ENCODE measurements around the gene MARS1. TPM values are rescaled to one million over a fixed set of nuclear protein-coding genes. Genes with fewer than 3 reads are reported as not detected.

The MARS1 gene
- total RNA-seq, 1 donor from 2014 or later, result 283 TPM

- H3K27ac Mint-ChIP-seq, result no peak overlapping the region
- H3K36me3 Mint-ChIP-seq (ENCODE audit: low read depth), result peaks cover 44% of the 10 kb centered on the region
- peaks cover 17% of the 10 kb centered on the region for H3K4me1 Mint-ChIP-seq (ENCODE audit: low read depth)
- DNase-seq (ENCODE audit: low spot score), result no peak
- intact Hi-C loops (cut with micrococcal nuclease), result no loop called here
- no peak overlapping the region for H3K4me3 Mint-ChIP-seq
- H3K27me3 Mint-ChIP-seq (ENCODE audit: insufficient read depth), result no peaks in the 10 kb centered on the region
- no peaks in the 10 kb centered on the region for H3K9me3 Mint-ChIP-seq
Measured at GRCh38 chr12:57470286-57470969, 17.4 kb upstream of the MARS1 start.

- Mint-ChIP-seq H3K27ac (no peak overlapping the region), H3K4me1 (ENCODE audit: low read depth) (peaks cover 17% of the 10 kb centered on the region), H3K4me3 (no peak overlapping the region), H3K36me3 (ENCODE audit: low read depth) (peaks cover 45% of the 10 kb centered on the region), H3K9me3 (no peaks in the 10 kb centered on the region), H3K27me3 (ENCODE audit: insufficient read depth) (no peaks in the 10 kb centered on the region)
- DNase-seq (ENCODE audit: low spot score), result no peak
- intact Hi-C loops (cut with micrococcal nuclease), result no loop called here
Measured at GRCh38 chr12:57470970-57471656, 16.8 kb upstream of the MARS1 start.

GRCh38 chr12:57471661-57472060 lies 16.2 kb upstream of the MARS1 start:
- H3K9me3 Mint-ChIP-seq, result no peaks in the 10 kb centered on the region
- no peak overlapping the region for H3K27ac Mint-ChIP-seq
- H3K36me3 Mint-ChIP-seq (ENCODE audit: low read depth), result peaks cover 50% of the 10 kb centered on the region
- peaks cover 17% of the 10 kb centered on the region for H3K4me1 Mint-ChIP-seq (ENCODE audit: low read depth)
- H3K4me3 Mint-ChIP-seq, result no peak overlapping the region
- H3K27me3 Mint-ChIP-seq (ENCODE audit: insufficient read depth), result no peaks in the 10 kb centered on the region
- no peak for DNase-seq (ENCODE audit: low spot score)
- intact Hi-C loops (cut with micrococcal nuclease), result no loop called here

GRCh38 chr12:57472391-57472790 lies 15.5 kb upstream of the MARS1 start:
- no peak for DNase-seq (ENCODE audit: low spot score)
- Mint-ChIP-seq H3K36me3 (ENCODE audit: low read depth) (peaks cover 48% of the 10 kb centered on the region), H3K9me3 (no peaks in the 10 kb centered on the region), H3K27ac (no peak overlapping the region), H3K27me3 (ENCODE audit: insufficient read depth) (no peaks in the 10 kb centered on the region), H3K4me3 (peak overlapping the region; percentile 39), H3K4me1 (ENCODE audit: low read depth) (peaks cover 17% of the 10 kb centered on the region)
- intact Hi-C loops (cut with micrococcal nuclease), result no loop called here

GRCh38 chr12:57473392-57473791 lies 14.5 kb upstream of the MARS1 start:
- Mint-ChIP-seq H3K9me3 (no peaks in the 10 kb centered on the region), H3K4me3 (no peak overlapping the region), H3K27me3 (ENCODE audit: insufficient read depth) (no peaks in the 10 kb centered on the region), H3K27ac (no peak overlapping the region), H3K36me3 (ENCODE audit: low read depth) (peaks cover 48% of the 10 kb centered on the region), H3K4me1 (ENCODE audit: low read depth) (peaks cover 25% of the 10 kb centered on the region)
- intact Hi-C loops (cut with micrococcal nuclease), result no loop called here
- no peak for DNase-seq (ENCODE audit: low spot score)

GRCh38 chr12:57473886-57474285 lies 14.0 kb upstream of the MARS1 start:
- peaks cover 30% of the 10 kb centered on the region for H3K4me1 Mint-ChIP-seq (ENCODE audit: low read depth)
- no peaks in the 10 kb centered on the region for H3K27me3 Mint-ChIP-seq (ENCODE audit: insufficient read depth)
- H3K27ac Mint-ChIP-seq, result peak overlapping the region; percentile 59
- intact Hi-C loops (cut with micrococcal nuclease), result no loop called here
- no peaks in the 10 kb centered on the region for H3K9me3 Mint-ChIP-seq
- H3K4me3 Mint-ChIP-seq, result peak overlapping the region; percentile 82
- H3K36me3 Mint-ChIP-seq (ENCODE audit: low read depth), result peaks cover 50% of the 10 kb centered on the region
- DNase-seq (ENCODE audit: low spot score), result no peak

- no peaks in the 10 kb centered on the region for H3K9me3 Mint-ChIP-seq
- H3K4me1 Mint-ChIP-seq (ENCODE audit: low read depth), result peaks cover 36% of the 10 kb centered on the region
- intact Hi-C loops (cut with micrococcal nuclease), result no loop called here
- peaks cover 48% of the 10 kb centered on the region for H3K36me3 Mint-ChIP-seq (ENCODE audit: low read depth)
- H3K27ac Mint-ChIP-seq, result peak overlapping the region; percentile 59
- no peak for DNase-seq (ENCODE audit: low spot score)
- H3K27me3 Mint-ChIP-seq (ENCODE audit: insufficient read depth), result no peaks in the 10 kb centered on the region
- H3K4me3 Mint-ChIP-seq, result peak overlapping the region; percentile 82
Measured at GRCh38 chr12:57474430-57474829, 13.4 kb upstream of the MARS1 start.

- peak overlapping the region; percentile 82 for H3K4me3 Mint-ChIP-seq
- intact Hi-C loops (cut with micrococcal nuclease), result loop anchor here (5.0 kb wide), 5 partner anchors 117 to 843 kb away; partner anchors contain the start of genes BAZ2A, CTDSP2, OS9 and PIP4K2C
- no peaks in the 10 kb centered on the region for H3K9me3 Mint-ChIP-seq
- no peaks in the 10 kb centered on the region for H3K27me3 Mint-ChIP-seq (ENCODE audit: insufficient read depth)
- H3K4me1 Mint-ChIP-seq (ENCODE audit: low read depth), result peaks cover 40% of the 10 kb centered on the region
- H3K36me3 Mint-ChIP-seq (ENCODE audit: low read depth), result peaks cover 47% of the 10 kb centered on the region
- peak overlapping the region; percentile 59 for H3K27ac Mint-ChIP-seq
- DNase-seq (ENCODE audit: low spot score), result no peak
Measured at GRCh38 chr12:57474862-57475261, 13.0 kb upstream of the MARS1 start.

- intact Hi-C loops (cut with micrococcal nuclease), result loop anchor here (1.0 to 5.0 kb wide), 6 partner anchors 13 to 843 kb away; partner anchors contain the start of genes BAZ2A, CTDSP2, OS9 and PIP4K2C
- Mint-ChIP-seq H3K27ac (peak overlapping the region; percentile 97), H3K4me1 (ENCODE audit: low read depth) (peaks cover 47% of the 10 kb centered on the region), H3K4me3 (peak overlapping the region; percentile 93), H3K27me3 (ENCODE audit: insufficient read depth) (no peaks in the 10 kb centered on the region), H3K36me3 (ENCODE audit: low read depth) (peaks cover 47% of the 10 kb centered on the region), H3K9me3 (no peaks in the 10 kb centered on the region)
- DNase-seq (ENCODE audit: low spot score), result no peak
Measured at GRCh38 chr12:57475271-57476161, 12.4 kb upstream of the MARS1 start.

GRCh38 chr12:57476162-57476992 lies 11.5 kb upstream of the MARS1 start:
- Mint-ChIP-seq H3K27ac (peak overlapping the region; percentile 97), H3K36me3 (ENCODE audit: low read depth) (peaks cover 47% of the 10 kb centered on the region), H3K4me1 (ENCODE audit: low read depth) (peaks cover 54% of the 10 kb centered on the region), H3K27me3 (ENCODE audit: insufficient read depth) (no peaks in the 10 kb centered on the region), H3K4me3 (peak overlapping the region; percentile 93), H3K9me3 (no peaks in the 10 kb centered on the region)
- intact Hi-C loops (cut with micrococcal nuclease), result loop anchor here (1.0 to 5.0 kb wide), 6 partner anchors 14 to 844 kb away; partner anchors contain the start of genes BAZ2A, CTDSP2, OS9 and PIP4K2C
- DNase-seq (ENCODE audit: low spot score), result peak; percentile 67

- Mint-ChIP-seq H3K27ac (peak overlapping the region; percentile 97), H3K4me1 (ENCODE audit: low read depth) (peaks cover 54% of the 10 kb centered on the region), H3K27me3 (ENCODE audit: insufficient read depth) (no peaks in the 10 kb centered on the region), H3K9me3 (no peaks in the 10 kb centered on the region), H3K4me3 (peak overlapping the region; percentile 93), H3K36me3 (ENCODE audit: low read depth) (peaks cover 44% of the 10 kb centered on the region)
- intact Hi-C loops (cut with micrococcal nuclease), result loop anchor here (1.0 to 5.0 kb wide), 6 partner anchors 15 to 845 kb away; partner anchors contain the start of genes BAZ2A, CTDSP2, OS9 and PIP4K2C
- DNase-seq (ENCODE audit: low spot score), result no peak
Measured at GRCh38 chr12:57476993-57477709, 10.7 kb upstream of the MARS1 start.

Measured in activated T-helper 1 cell treated with anti-CD3 and anti-CD28 coated beads, Interleukin-12 subunit alpha, Interleukin-12 subunit beta, Interleukin-2, Interleukin-4 antibody, amounts not matched to agents 30 ng/mL and 10 ng/mL and 1 ng/mL, durations not matched to agents 14 hours and 24 hours and 36 hours (primary cell).